Epithelial cell of esophagus (primary cell): ENCODE data around the gene BDKRB2.
A peak's percentile ranks its signal among the peaks of the same experiment; 100 is the strongest.

Source experiments
- DNase-seq: peaks from one replicate; pipeline ENCODE4 v3.0.0; 2010; ENCODE audit warnings: low read depth
- H3K4me3 ChIP-seq: 2 replicates; pipeline ENCODE4 v1.5.1; 2011; ENCODE audit warnings: mild to moderate bottlenecking, low read length, control low read depth
- TF ChIP-seq, protein P1 (sequence below): IDR thresholded peaks from 2 replicates; pipeline ENCODE4 v1.5.1; 2011; ENCODE audit warnings: low read depth, mild to moderate bottlenecking, low read length, control low read depth, inconsistent platforms; ENCODE audit not compliant: insufficient read depth; ENCODE audit errors: missing control alignments

BDKRB2 gene

DNA sequence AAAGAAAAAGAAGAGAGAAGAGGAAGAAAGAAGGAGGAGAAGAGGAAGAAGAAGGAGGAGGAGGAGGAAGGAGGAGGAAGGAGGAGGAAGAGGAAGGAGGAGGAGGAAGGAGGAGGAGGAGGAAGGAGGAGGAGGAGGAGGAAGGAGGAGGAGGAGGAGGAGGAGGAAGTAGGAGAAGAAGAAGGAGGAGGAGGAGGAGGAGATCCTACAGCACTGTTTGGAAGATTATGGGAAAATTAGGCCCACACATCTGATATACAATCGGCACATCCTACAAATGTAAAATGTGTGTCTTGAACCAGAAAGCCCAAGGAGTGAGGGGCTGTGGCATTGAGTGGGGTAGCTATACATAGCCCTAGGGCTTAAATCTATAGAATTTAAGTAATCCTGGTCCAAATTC, 12.0 kb downstream of the BDKRB2 start:
- TF ChIP-seq, protein P1, sequence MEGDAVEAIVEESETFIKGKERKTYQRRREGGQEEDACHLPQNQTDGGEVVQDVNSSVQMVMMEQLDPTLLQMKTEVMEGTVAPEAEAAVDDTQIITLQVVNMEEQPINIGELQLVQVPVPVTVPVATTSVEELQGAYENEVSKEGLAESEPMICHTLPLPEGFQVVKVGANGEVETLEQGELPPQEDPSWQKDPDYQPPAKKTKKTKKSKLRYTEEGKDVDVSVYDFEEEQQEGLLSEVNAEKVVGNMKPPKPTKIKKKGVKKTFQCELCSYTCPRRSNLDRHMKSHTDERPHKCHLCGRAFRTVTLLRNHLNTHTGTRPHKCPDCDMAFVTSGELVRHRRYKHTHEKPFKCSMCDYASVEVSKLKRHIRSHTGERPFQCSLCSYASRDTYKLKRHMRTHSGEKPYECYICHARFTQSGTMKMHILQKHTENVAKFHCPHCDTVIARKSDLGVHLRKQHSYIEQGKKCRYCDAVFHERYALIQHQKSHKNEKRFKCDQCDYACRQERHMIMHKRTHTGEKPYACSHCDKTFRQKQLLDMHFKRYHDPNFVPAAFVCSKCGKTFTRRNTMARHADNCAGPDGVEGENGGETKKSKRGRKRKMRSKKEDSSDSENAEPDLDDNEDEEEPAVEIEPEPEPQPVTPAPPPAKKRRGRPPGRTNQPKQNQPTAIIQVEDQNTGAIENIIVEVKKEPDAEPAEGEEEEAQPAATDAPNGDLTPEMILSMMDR: no peak
- no peak for DNase-seq
- H3K4me3 ChIP-seq: no peak overlapping the region

DNA sequence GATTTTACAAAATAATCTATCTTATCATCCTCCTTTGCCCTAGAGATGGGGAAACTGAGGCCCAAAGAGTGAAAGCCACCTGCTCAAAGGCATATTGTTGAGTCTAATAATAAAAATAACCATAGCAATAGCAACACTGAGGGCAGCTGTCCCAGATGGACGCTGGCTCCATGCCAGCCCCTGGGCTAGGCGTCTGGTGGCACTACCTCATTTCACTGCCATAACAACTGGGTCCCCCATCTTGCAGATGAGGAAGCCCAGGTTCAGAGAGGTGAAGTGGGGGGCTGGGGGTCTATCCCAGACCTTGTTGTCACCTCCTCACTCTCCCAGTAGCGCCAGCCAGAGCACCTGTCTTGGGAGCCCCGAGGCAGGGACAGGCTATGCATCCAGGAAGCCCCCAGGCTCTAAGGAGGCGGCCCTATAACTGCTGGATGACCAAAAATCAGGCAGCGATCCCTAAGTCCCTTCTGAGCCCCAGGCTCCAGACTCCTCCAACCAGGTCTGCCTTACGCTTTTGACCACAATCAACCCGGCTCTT, 12.8 kb downstream of the BDKRB2 start:
- TF ChIP-seq, protein P1: no peak
- no peak overlapping the region for H3K4me3 ChIP-seq

DNA sequence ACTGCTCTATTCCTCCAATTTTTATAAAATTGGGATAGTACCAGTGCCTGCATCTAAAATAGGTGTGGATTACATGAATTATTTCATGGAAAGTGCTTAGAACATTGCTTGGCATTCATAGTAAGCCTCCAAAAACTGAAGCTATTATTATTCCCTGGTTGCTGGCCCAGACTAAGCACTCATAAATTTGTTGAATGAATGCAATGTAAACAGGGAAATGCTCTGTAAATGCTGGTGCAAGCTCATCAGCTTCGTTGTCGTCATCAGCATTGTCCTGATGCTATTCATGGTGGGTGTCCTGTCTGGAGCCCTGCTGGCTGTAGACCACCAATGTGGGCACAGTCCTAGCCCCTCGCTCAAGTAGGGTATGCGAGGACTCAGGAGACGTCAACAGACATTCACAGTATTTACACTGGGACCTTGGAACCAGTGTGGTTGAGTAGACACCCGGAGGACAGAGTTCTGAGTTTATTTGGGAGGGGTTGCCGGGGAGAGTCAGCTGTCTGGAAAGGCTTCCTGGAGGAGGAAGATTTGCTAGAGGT, 16.5 kb downstream of the BDKRB2 start:
- no peak for DNase-seq
- TF ChIP-seq, protein P1: no peak
- H3K4me3 ChIP-seq: no peak overlapping the region

More for the DNA sequence above, 12.8 kb downstream of the BDKRB2 start:
- no peak for DNase-seq

DNA sequence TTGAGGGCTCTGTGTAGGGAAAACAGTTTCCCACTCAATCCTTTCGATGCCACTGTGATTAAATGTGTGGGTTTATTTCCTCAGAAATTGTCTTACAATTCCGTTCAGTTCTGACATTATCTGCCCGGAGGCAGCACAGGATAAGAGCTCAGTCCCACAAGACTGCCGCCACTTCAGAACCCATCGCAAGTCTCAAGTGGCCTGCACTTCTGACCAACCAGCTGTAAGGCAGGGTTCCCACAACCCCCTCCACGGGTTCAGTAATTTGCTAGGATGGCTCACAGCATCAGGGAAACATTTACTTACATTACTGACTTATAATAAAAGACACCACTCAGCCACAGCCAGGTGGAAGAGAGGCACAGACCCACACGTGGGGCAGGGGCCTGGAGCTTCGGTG, 17.2 kb downstream of the BDKRB2 start:
- TF ChIP-seq, protein P1: no peak
- no peak for DNase-seq

DNA sequence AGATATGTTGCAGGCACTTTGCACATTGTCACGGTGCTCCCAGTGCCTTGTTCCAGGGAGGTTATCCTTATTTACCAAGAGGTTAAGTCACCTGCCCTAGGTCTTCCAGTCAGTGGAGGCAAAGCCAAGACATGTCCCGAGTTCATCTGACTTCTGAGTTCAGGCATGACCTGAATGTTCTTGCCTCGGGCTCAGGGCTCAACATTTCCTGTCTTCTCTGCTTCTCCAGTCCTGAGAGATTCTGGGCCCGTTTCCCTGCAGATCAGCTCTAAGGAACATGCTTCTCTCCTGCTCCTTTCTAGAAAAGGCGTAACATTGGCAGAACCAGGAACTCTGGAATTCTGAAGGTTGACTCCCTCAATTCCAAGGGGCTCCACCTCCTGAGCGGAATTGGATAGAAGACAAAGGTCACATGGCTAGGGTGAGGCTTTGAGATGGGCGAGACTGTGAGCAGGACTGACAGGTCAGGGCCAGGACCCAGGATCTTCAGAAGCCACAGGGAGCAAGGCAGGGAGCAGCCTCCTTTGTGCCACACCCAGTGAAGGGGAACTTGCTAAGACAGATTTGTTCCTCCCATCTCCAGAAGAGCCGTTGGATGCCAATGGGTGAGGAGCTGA, 19.9 kb downstream of the BDKRB2 start:
- peak; percentile 69 for DNase-seq
- TF ChIP-seq, protein P1: no peak
- no peak overlapping the region for H3K4me3 ChIP-seq

More for the DNA sequence above, 17.2 kb downstream of the BDKRB2 start:
- H3K4me3 ChIP-seq: no peak overlapping the region

DNA sequence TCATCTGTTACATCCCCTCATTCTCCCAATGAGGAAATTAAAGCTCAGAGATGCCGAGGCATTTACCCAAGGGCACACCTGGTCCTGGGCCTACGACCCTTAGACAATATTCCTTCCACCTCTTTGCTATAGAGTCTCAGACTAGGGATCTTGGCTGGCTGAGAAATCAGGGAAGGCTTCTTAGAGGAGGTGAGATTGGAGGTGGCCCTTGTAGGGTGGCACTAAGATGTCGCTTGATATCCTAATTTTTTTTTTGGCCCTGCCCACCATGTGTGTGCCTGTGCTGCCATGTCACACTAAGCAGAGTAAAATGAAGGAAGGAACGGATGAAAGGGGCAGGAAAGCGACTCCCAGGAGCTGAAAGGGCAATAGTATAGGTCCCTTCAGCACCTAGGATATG, 20.6 kb downstream of the BDKRB2 start:
- TF ChIP-seq, protein P1: no peak
- no peak overlapping the region for H3K4me3 ChIP-seq

More for the DNA sequence above, 20.6 kb downstream of the BDKRB2 start:
- no peak for DNase-seq
